Mesenchymal stem cell (in vitro differentiated cells and primary cell): Measurements from ENCODE around the gene IL3.

Source experiments
- DNase-seq: peaks from one replicate; pipeline ENCODE4 v3.0.0-alpha.2; 2013
- H2AFZ ChIP-seq: one replicate; pipeline ENCODE4 v1.6.1; 2013; ENCODE audit warnings: low read depth, mild to moderate bottlenecking, control low read depth, inconsistent platforms, low read length, moderate library complexity
- H2AK5ac ChIP-seq: 2 replicates; pipeline ENCODE4 v1.6.1; 2013; ENCODE audit warnings: low read length, moderate library complexity, mild to moderate bottlenecking, inconsistent platforms; ENCODE audit not compliant: severe bottlenecking
- H2BK120ac ChIP-seq: one replicate; pipeline ENCODE4 v1.6.1; 2013; ENCODE audit warnings: low read depth, mild to moderate bottlenecking, inconsistent platforms, low read length, moderate library complexity
- H2BK12ac ChIP-seq, 2 experiments: one replicate each; pipeline ENCODE4 v1.6.1; 2013; ENCODE audit warnings: inconsistent platforms in 2 of 2, low read length in 2 of 2, mild to moderate bottlenecking in 2 of 2, moderate library complexity in 2 of 2, control low read depth in 1 of 2
- H2BK15ac ChIP-seq: one replicate; pipeline ENCODE4 v1.6.1; 2013; ENCODE audit warnings: mild to moderate bottlenecking, low read depth, inconsistent platforms; ENCODE audit not compliant: poor library complexity, severe bottlenecking
- H2BK5ac ChIP-seq: 2 replicates; pipeline ENCODE4 v1.6.1; 2013; ENCODE audit warnings: low read depth, mild to moderate bottlenecking, low read length, control low read depth, inconsistent platforms; ENCODE audit not compliant: poor library complexity, severe bottlenecking
- H3K14ac ChIP-seq, 2 experiments: one replicate each; pipeline ENCODE4 v1.6.1; 2013; ENCODE audit warnings: inconsistent platforms in 2 of 2, low read length in 2 of 2, control low read depth in 1 of 2, mild to moderate bottlenecking in 1 of 2, moderate library complexity in 1 of 2
- H3K18ac ChIP-seq, 2 experiments: one replicate each; pipeline ENCODE4 v1.6.1; 2013; ENCODE audit warnings: inconsistent platforms in 2 of 2, low read length in 2 of 2, control low read depth in 1 of 2, low read depth in 1 of 2, mild to moderate bottlenecking in 1 of 2
- H3K23ac ChIP-seq, 2 experiments: one replicate each; pipeline ENCODE4 v1.6.1; 2013; ENCODE audit warnings: inconsistent platforms in 2 of 2, low read length in 2 of 2, mild to moderate bottlenecking in 2 of 2, moderate library complexity in 2 of 2, control low read depth in 1 of 2
- H3K27ac ChIP-seq: 2 replicates; pipeline ENCODE4 v1.5.1; 2013; ENCODE audit warnings: mild to moderate bottlenecking, moderate library complexity, low read length, control low read depth, inconsistent platforms; ENCODE audit not compliant: poor library complexity, severe bottlenecking
- H3K27me3 ChIP-seq, 2 experiments: 2 replicates each; pipeline versions ENCODE4 v1.6.1 to v1.7.0; 2013; ENCODE audit warnings: low read length in 2 of 2, mild to moderate bottlenecking in 2 of 2, moderate library complexity in 2 of 2, control low read depth in 1 of 2, inconsistent platforms in 1 of 2; ENCODE audit not compliant: control insufficient read depth in 1 of 2, insufficient read depth in 1 of 2
- H3K36me3 ChIP-seq, 2 experiments: 2 replicates each; pipeline versions ENCODE4 v1.6.1 to v1.7.0; 2013; ENCODE audit warnings: low read length in 2 of 2, control low read depth in 1 of 2, inconsistent platforms in 1 of 2, low read depth in 1 of 2, mild to moderate bottlenecking in 1 of 2; ENCODE audit not compliant: insufficient read depth in 2 of 2, control insufficient read depth in 1 of 2
- H3K4ac ChIP-seq, 2 experiments: one replicate each; pipeline ENCODE4 v1.6.1; 2013; ENCODE audit warnings: inconsistent platforms in 2 of 2, low read length in 2 of 2, mild to moderate bottlenecking in 2 of 2, moderate library complexity in 2 of 2, control low read depth in 1 of 2, low read depth in 1 of 2
- H3K4me1 ChIP-seq: 2 replicates; pipeline ENCODE4 v1.6.1; 2013; ENCODE audit warnings: low read depth, low read length, control low read depth; ENCODE audit not compliant: control insufficient read depth, insufficient read depth
- H3K4me2 ChIP-seq: 2 replicates; pipeline ENCODE4 v1.6.1; 2013; ENCODE audit warnings: low read length, mild to moderate bottlenecking, inconsistent platforms; ENCODE audit not compliant: poor library complexity, severe bottlenecking
- H3K4me3 ChIP-seq, 2 experiments: 2 replicates each; pipeline versions ENCODE4 v1.5.1 to v1.7.0; 2013; ENCODE audit warnings: low read length in 2 of 2, mild to moderate bottlenecking in 2 of 2, control low read depth in 1 of 2, low read depth in 1 of 2; ENCODE audit not compliant: insufficient read depth in 1 of 2
- H3K79me1 ChIP-seq: replicated peaks from 2 replicates; pipeline ENCODE4 v1.6.1; 2013; ENCODE audit warnings: mild to moderate bottlenecking, control low read depth, low read length, inconsistent platforms; ENCODE audit not compliant: poor library complexity, severe bottlenecking
- H3K9ac ChIP-seq: 2 replicates; pipeline ENCODE4 v1.7.0; 2013; ENCODE audit warnings: mild to moderate bottlenecking, low read length, moderate library complexity
- H3K9me3 ChIP-seq: 2 replicates; pipeline ENCODE4 v1.7.0; 2013; ENCODE audit warnings: mild to moderate bottlenecking, low read length; ENCODE audit not compliant: control insufficient read depth
- H4K8ac ChIP-seq: one replicate; pipeline ENCODE4 v1.6.1; 2013; ENCODE audit warnings: inconsistent platforms, mild to moderate bottlenecking, low read length, moderate library complexity
- H4K91ac ChIP-seq: one replicate; pipeline ENCODE4 v1.6.1; 2013; ENCODE audit warnings: mild to moderate bottlenecking, low read length, inconsistent platforms
- WGBS: methylation state at CpG from one replicate; pipeline ENCODE4 v1.1.7; 2013; ENCODE audit warnings: mixed read lengths; 5-methylcytosine and 5-hydroxymethylcytosine counted together

The IL3 gene

GRCh38 chr5:132052520-132052919, 7.9 kb upstream of the IL3 start:
- Histone ChIP-seq H2BK5ac (no peak overlapping the region), H2AFZ (no peak overlapping the region), H3K4me1 (peaks cover 2% of the 10 kb centered on the region), H3K23ac (no peak overlapping the region), H3K18ac (no peak overlapping the region), H3K27me3 (peaks cover 30 to 54% of the 10 kb centered on the region in 2 experiments), H3K4me3 (no peak overlapping the region), H3K36me3 (no peaks in the 10 kb centered on the region), H3K79me1 (no peaks in the 10 kb centered on the region), H3K4me2 (no peak overlapping the region), H4K8ac (no peak overlapping the region), H4K91ac (no peak overlapping the region), H3K9ac (no peak overlapping the region), H2AK5ac (no peak overlapping the region), H2BK120ac (no peak overlapping the region), H3K9me3 (no peaks in the 10 kb centered on the region), H2BK15ac (no peak overlapping the region), H3K4ac (no peak overlapping the region), H3K27ac (no peak overlapping the region), H3K14ac (no peak overlapping the region), H2BK12ac (no peak overlapping the region)
- WGBS, result 82% methylated on average over 10 of the region's 10 CpGs
- DNase-seq, result no peak

GRCh38 chr5:132053483-132053882, 7.0 kb upstream of the IL3 start:
- H2BK5ac ChIP-seq, result no peak overlapping the region
- H3K27me3 ChIP-seq, result peaks cover 34 to 56% of the 10 kb centered on the region in 2 experiments
- H3K23ac ChIP-seq, result no peak overlapping the region
- H2BK12ac ChIP-seq, result no peak overlapping the region
- peaks cover 2% of the 10 kb centered on the region for H3K4me1 ChIP-seq
- WGBS, result 32% methylated on average over 1 of the region's 4 CpGs
- no peaks in the 10 kb centered on the region for H3K9me3 ChIP-seq
- H2BK120ac ChIP-seq, result no peak overlapping the region
- H2AFZ ChIP-seq, result no peak overlapping the region
- H3K9ac ChIP-seq, result no peak overlapping the region
- no peaks in the 10 kb centered on the region for H3K36me3 ChIP-seq
- no peak overlapping the region for H4K8ac ChIP-seq
- no peak for DNase-seq
- no peak overlapping the region for H4K91ac ChIP-seq
- no peak overlapping the region for H3K14ac ChIP-seq
- no peak overlapping the region for H3K4me2 ChIP-seq
- H3K4ac ChIP-seq, result no peak overlapping the region
- H2BK15ac ChIP-seq, result no peak overlapping the region
- H3K27ac ChIP-seq, result no peak overlapping the region
- H2AK5ac ChIP-seq, result no peak overlapping the region
- no peaks in the 10 kb centered on the region for H3K79me1 ChIP-seq
- no peak overlapping the region for H3K4me3 ChIP-seq
- H3K18ac ChIP-seq, result no peak overlapping the region

- WGBS, result 76% methylated on average over 9 of the region's 10 CpGs
- peak overlapping the region in 1 of 2 experiments; percentile 67 for H3K14ac ChIP-seq
- no peaks in the 10 kb centered on the region for H3K36me3 ChIP-seq
- H3K4me3 ChIP-seq, result no peak overlapping the region
- H3K4ac ChIP-seq, result no peak overlapping the region
- no peak overlapping the region for H2AFZ ChIP-seq
- no peak overlapping the region for H4K8ac ChIP-seq
- no peak overlapping the region for H2BK15ac ChIP-seq
- no peak overlapping the region for H3K23ac ChIP-seq
- no peak overlapping the region for H2BK5ac ChIP-seq
- H4K91ac ChIP-seq, result no peak overlapping the region
- no peak for DNase-seq
- H3K18ac ChIP-seq, result no peak overlapping the region
- no peak overlapping the region for H3K4me2 ChIP-seq
- H3K9ac ChIP-seq, result no peak overlapping the region
- no peaks in the 10 kb centered on the region for H3K79me1 ChIP-seq
- H2BK12ac ChIP-seq, result no peak overlapping the region
- no peak overlapping the region for H2AK5ac ChIP-seq
- H3K9me3 ChIP-seq, result no peaks in the 10 kb centered on the region
- H3K4me1 ChIP-seq, result peaks cover 2% of the 10 kb centered on the region
- peaks cover 34 to 58% of the 10 kb centered on the region in 2 experiments for H3K27me3 ChIP-seq
- no peak overlapping the region for H3K27ac ChIP-seq
- no peak overlapping the region for H2BK120ac ChIP-seq
Measured at GRCh38 chr5:132054031-132054696, 6.3 kb upstream of the IL3 start.

GRCh38 chr5:132054697-132055440, 5.6 kb upstream of the IL3 start:
- H3K4me1 ChIP-seq, result peaks cover 2% of the 10 kb centered on the region
- H4K91ac ChIP-seq, result no peak overlapping the region
- H4K8ac ChIP-seq, result no peak overlapping the region
- H3K4me3 ChIP-seq, result no peak overlapping the region
- no peak overlapping the region for H2AK5ac ChIP-seq
- no peak for DNase-seq
- no peak overlapping the region for H3K18ac ChIP-seq
- no peak overlapping the region for H2BK5ac ChIP-seq
- no peak overlapping the region for H3K9ac ChIP-seq
- no peak overlapping the region for H2BK120ac ChIP-seq
- no peak overlapping the region for H3K4ac ChIP-seq
- H2BK12ac ChIP-seq, result no peak overlapping the region
- no peak overlapping the region for H2AFZ ChIP-seq
- H3K4me2 ChIP-seq, result no peak overlapping the region
- no peak overlapping the region for H2BK15ac ChIP-seq
- no peak overlapping the region for H3K14ac ChIP-seq
- no peak overlapping the region for H3K27ac ChIP-seq
- H3K79me1 ChIP-seq, result no peaks in the 10 kb centered on the region
- H3K9me3 ChIP-seq, result no peaks in the 10 kb centered on the region
- H3K23ac ChIP-seq, result no peak overlapping the region
- 83% methylated on average over 7 of the region's 9 CpGs for whole genome bisulfite sequencing
- peaks cover 34 to 54% of the 10 kb centered on the region in 2 experiments for H3K27me3 ChIP-seq
- no peaks in the 10 kb centered on the region for H3K36me3 ChIP-seq
